DMS153 treated with DMSO at 0.1 percent for 48 hours (cell line): Measurements from ENCODE around the gene SPECC1L.

Experiments used
- DNase-seq: peaks from one replicate; lab custom pipeline; 2025; ENCODE audit not compliant: unreplicated experiment; lab: John Stamatoyannopoulos, UW

The SPECC1L gene

DNA sequence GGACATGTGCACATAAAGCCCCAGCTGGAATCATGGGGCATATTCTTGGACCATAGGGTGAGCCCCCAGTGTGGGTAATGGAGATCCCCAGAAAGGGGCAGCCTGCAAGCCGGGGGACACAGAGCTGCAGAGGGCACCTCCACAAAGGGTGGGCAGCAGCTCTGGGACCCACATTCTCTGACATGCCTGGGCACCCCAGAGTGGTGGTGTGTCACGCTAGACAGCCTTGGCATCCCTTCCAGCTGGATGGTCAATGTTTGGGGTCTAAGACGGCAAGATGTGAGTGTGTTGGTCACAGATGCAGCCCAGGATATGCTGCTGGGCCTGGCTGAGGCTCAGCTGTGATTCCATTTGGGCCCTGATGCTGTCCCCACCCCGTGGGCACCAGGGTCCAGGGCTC lies 166.5 kb downstream of the SPECC1L start:
- no peak for DNase-seq

DNA sequence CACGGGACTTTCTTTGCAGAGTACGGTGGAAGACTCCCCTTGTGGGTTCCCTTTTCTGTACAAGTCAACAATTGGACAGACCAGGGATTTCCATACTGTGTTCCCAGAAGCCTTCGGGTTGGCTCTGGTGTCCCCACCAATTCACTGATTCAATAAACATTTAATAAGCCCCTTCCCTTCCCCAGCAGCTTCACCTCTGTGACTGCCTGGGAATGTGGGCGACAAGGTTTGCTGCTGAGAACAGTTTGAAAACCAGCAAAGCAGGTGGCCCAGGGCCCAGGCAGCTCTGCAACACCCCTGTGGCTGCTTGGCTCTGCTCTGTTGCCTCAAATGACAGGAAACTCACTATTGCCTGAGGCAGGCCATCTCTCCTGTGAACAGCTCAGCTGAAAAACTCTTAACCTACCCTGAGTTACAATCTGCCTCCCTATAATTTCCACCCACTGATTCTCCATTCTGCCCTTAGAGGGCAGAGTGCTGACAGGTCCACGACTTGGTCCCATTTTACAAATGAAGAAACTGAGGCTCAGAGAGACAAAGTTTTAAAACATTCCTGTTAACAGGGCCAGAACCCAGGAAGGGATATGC lies 167.2 kb downstream of the SPECC1L start:
- no peak for DNase-seq

DNA sequence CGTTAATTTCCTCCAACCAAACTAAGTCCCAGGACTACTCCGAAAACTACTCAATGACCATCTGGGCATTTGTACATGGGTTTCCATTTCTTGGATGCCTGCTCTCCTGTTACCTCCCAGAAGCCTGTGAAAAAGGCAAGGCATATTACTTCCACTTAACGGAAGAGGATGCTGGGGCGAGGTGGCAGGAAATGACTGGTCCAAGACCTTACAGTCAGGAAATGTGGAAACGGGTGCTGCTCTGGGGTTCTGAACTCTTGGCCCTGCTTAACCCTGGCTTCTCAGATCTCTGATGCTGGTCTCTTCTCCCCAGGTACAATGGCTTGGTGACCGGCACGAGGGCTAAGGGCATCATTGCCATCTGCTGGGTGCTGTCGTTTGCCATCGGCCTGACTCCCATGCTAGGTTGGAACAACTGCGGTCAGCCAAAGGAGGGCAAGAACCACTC lies 169.7 kb downstream of the SPECC1L start:
- DNase-seq = no peak

DNA sequence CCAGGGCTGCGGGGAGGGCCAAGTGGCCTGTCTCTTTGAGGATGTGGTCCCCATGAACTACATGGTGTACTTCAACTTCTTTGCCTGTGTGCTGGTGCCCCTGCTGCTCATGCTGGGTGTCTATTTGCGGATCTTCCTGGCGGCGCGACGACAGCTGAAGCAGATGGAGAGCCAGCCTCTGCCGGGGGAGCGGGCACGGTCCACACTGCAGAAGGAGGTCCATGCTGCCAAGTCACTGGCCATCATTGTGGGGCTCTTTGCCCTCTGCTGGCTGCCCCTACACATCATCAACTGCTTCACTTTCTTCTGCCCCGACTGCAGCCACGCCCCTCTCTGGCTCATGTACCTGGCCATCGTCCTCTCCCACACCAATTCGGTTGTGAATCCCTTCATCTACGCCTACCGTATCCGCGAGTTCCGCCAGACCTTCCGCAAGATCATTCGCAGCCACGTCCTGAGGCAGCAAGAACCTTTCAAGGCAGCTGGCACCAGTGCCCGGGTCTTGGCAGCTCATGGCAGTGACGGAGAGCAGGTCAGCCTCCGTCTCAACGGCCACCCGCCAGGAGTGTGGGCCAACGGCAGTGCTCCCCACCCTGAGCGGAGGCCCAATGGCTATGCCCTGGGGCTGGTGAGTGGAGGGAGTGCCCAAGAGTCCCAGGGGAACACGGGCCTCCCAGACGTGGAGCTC lies 170.2 kb downstream of the SPECC1L start:
- DNase-seq = no peak

DNA sequence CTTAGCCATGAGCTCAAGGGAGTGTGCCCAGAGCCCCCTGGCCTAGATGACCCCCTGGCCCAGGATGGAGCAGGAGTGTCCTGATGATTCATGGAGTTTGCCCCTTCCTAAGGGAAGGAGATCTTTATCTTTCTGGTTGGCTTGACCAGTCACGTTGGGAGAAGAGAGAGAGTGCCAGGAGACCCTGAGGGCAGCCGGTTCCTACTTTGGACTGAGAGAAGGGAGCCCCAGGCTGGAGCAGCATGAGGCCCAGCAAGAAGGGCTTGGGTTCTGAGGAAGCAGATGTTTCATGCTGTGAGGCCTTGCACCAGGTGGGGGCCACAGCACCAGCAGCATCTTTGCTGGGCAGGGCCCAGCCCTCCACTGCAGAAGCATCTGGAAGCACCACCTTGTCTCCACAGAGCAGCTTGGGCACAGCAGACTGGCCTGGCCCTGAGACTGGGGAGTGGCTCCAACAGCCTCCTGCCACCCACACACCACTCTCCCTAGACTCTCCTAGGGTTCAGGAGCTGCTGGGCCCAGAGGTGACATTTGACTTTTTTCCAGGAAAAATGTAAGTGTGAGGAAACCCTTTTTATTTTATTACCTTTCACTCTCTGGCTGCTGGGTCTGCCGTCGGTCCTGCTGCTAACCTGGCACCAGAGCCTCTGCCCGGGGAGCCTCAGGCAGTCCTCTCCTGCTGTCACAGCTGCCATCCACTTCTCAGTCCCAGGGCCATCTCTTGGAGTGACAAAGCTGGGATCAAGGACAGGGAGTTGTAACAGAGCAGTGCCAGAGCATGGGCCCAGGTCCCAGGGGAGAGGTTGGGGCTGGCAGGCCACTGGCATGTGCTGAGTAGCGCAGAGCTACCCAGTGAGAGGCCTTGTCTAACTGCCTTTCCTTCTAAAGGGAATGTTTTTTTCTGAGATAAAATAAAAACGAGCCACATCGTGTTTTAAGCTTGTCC lies 171.0 kb downstream of the SPECC1L start:
- DNase-seq = no peak

DNA sequence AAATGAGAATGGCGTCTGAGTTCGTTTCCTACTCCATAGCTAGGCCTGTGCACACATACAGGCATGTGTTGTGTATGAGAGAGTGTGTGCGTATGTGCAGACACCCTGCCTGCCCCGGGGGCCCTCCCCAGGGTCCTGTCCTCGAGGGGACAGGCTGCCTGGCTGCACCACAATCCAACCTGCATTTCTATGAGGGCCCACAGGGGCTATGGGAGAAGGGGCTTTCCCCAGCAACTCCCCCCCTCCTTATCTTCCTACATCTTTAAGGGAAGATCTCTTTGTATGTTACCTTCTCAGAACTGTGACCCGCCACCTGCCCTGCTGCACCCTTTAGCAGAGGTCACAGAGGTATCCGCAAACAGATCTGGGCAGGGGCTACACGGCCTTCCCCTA lies 171.7 kb downstream of the SPECC1L start:
- DNase-seq = no peak

DNA sequence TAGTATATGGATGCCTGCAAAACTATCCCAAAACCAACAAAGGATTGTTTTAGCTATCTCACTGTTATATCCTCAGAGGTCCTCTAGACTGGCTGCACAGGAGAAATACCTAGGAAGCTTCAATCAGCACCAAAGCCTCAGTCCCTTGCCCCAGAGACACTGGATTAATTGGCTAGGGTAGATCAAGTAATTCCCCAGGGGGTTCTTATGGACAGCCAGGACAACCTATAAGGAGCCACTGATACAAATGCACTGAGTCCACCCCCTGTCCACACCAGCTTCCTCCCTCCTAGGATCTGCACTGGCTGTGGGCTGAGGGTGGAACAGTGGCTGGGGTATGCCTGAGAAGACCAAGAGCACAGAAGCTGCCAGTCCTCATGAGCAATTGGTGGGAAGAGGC lies 173.0 kb downstream of the SPECC1L start:
- no peak for DNase-seq

DNA sequence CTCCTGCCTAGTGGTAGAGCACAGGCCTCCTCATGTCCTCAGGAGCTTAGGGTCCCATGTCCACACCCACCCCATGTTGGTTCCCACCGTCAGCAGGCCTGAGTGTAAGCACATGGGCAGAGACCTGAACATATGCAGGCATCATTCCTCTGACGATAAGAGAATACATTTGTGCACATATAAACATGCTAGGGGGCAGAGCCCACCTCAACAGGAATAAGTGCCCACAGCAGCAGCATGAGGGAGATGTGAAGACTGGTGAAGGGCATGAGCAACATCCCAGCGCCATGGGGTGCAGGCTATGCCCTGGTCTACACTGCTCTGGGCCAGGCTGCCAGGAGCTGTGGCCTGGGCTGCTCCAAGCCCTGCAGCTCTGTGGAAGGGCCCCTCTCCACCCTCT lies 173.6 kb downstream of the SPECC1L start:
- no peak for DNase-seq

DNA sequence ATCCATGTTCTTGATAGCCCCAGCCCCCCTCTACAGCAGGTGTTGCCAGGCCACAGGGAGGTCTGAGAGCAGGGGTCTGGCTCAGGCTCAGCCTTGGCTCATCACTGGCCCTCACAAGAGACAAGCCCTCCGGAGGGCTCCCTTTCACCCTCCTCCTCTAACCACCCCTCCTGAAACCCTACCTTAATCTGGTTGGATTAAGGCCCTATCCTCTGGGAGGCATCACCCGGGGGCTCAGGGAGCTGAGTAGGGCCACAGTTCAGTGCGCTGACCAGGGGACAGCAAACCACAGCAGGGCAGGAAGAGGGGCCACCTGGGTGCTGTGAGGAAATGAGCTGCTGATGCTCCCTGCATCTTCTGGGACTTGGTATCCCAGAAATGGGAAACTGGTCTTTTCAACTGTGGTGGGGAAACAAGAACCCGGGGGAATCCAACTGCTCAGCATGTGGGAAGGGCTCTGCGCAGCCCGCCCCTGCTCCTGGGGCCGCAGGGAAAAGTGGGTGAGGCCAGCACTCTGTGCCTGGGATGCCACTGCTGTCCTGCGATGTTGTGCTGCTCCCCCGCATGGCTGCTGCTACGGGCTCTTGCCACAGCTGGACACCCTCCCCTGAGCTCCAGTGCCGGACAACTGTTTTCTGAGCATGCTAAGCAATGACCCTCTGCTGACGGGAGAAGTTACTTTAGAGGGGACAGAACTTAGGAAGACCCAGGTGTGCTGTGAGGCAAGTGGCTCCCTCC lies 174.3 kb downstream of the SPECC1L start:
- no peak for DNase-seq

DNA sequence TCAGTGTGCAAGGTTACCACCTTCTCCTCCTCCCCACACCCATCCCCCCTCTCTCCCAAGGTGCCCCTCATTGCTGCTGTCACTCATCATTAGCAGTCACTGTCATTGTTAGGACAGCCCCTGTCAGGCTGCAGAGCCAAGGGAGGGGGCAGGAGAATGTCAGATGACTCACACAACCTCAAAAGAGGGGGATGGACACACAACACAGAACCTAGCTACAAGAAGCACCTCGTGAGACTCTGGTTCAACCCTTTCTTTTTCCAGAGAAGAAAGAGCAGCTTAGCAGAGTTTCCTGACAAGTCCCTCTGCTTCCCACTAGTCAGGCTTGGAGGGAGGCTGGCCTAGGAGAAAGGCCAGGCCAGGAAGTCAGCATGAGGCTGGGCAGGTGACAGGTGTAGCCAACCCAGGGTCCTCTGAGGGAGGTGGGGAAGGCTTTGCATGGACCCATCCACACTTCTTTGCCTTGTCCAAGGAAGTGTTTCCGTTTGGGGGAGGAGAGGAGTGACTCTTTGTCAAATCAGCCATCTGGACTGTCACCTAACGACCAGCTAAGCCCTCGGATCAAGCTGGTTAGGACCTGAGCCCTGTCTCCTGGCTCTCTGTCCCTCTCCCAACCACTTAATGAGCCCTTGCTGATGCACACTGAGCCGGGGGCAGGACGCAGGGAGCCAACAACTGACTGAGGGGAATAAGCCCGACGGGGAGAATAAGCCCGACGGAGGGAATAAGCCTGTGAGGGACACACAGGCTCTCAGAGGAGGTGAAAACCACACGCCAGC lies 175.0 kb downstream of the SPECC1L start:
- no peak for DNase-seq

DNA sequence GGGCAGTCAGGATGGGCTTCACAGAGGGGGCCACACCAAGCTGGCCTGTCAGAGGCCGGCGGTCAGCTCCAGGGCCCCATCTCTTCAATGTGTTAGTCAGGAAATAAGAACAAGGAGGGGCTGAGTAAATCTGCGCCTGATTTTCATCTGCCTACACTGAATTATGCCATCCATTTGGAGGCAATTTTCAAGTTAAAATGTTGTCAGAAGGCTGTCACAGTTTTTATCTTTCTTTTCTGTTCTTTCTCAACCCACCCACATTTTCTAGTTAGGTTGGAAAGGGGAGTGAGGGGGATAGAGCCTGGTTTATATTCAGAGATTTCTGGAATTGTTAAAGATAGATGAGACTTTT lies 175.6 kb downstream of the SPECC1L start:
- DNase-seq = no peak

DNA sequence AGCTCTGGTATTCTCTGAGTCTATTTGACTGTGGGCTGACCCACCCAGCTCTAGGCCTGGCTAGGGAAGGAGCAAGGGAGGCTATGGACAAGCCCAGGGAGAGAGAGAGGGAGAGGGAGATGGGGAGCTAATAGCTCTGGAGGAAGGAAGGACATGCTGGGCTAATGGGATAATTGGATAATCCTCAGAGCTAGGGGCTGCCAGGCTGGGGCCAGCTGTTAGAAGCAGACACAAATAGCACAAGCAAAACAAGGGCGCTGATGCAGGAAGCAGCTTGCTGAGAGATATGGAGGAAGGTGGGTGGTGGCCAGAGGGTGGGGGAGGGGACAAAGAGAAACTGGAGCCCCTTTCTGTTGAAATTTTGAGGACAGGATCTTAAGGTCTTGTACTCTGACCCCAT lies 180.0 kb downstream of the SPECC1L start:
- DNase-seq = no peak

DNA sequence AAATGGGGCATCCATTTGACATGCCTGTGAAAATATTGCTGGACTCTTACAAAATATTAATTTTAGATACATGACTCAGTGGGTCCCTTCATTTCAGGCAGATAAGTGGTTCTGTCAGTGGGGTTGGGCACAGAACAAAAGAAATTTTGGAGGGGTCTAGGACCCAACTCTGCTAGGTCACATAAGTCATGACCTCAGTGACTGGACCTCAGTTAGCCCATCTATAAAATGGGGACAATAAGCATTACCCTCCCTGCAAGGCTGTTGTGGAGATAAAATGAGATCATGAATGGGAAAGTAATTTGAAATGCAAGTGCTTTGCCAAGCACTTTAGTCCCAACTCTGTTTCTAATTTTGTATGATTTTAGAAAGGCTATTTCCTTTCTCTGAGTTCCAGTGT lies 180.5 kb downstream of the SPECC1L start:
- DNase-seq = no peak

DNA sequence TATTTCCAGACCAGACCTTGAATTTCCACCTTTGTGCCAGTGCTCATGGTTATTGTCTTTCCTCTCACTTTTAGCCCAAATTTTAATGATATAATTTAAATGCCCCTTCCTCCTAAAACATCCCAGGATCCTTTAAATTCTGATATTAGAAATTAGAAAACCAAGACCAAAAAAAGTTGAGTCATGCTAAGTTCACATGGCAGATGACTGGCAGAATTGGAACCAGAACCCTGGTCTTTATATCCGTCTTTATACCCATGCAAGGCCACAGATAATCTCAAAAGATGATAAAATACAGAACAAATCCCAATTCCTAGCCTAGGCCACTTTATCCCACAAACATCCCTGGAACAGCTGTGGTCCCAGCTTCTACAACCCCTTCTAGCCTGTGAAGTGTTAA lies 183.2 kb downstream of the SPECC1L start:
- no peak for DNase-seq

DNA sequence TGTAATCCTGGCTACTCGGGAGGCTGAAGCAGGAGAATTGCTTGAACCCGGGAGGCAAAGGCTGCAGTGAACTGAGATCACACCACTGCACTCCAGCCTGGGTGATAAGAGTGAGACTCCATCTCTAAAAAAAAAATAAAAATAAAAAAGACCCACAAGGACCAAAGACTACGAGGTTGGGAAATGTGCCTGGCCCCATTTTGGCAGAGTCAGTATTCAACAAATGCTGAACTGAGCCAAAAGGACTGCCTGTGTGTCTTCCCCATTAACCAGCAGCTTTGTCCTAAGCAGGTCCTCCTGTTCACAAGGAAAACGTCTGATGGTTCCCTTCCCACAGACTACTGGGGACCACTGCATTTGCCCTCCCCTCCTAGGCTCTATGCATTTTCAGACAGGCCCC lies 184.4 kb downstream of the SPECC1L start:
- no peak for DNase-seq

DNA sequence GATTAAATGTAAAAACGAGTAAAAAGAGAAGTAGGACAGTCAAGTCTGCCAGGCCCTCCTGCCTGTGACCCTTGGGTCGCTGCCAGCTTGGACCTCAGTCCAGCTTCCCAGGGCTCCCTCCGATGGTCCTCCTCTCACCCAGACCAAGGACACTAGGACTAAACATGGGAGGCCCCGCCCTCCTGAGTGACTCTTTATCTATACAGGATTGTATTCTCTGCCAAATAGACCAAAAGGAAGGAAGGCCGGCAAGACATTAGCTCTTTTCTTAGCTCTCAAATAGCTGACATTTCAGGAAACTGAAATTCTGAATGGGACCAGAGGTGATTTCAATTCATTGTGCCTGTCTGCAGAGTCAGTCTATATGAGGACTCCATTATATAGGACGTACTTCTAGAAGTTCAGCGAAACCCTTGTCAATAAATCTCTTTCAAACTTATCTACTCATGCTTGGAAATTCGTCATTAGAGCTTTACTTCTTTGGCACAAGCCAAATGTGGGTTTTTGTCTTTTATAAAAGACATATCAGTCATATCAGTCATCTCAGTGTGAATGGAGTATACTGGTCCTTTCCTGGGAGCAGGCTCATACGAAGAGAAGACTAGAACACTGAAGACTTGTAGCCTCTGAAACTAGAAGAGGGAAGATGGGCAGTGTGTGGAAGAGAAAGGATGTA lies 185.3 kb downstream of the SPECC1L start:
- no peak for DNase-seq

DNA sequence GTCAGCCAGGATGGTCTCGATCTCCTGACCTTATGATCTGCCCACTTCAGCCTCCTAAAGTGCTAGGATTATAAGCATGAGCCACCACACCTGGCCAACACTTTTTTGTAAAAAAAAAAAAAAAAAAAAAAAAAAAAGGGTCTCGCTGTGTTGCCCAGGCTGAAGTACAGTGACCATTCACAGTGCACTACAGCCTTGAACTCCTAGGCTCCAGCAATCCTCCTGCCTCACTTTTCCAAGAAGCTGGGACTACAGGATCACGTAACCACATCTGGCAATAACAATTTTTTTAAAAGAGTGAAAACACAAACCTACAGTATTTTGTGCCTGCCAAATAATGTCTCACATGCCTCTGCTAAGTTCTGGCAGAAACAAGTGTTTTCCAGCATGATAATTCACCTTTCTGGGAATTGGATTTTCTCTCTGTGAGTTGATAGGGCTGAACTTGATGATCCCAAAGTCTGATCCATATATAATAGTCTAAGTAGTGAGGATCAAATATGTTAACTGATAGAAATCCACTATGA lies 187.3 kb downstream of the SPECC1L start:
- DNase-seq = no peak

DNA sequence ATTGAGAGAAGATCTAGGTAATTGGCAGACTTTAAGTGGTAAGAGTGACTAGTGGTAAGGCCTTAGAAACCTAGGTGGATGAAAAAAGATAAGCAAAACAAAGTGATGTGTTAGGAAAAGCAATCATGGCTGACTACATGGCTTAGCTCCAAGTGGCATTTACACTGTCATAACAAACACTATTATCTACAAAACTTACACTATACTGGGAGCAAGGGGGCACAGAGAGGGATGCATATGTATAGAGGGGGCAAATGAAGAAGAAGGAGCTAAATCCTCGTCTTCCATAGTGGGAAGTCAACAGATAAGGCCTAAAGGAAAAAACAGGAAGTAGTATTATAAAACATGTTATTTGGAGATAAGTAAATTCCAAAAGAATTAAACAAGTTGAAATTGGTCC lies 189.3 kb downstream of the SPECC1L start:
- DNase-seq = no peak

DNA sequence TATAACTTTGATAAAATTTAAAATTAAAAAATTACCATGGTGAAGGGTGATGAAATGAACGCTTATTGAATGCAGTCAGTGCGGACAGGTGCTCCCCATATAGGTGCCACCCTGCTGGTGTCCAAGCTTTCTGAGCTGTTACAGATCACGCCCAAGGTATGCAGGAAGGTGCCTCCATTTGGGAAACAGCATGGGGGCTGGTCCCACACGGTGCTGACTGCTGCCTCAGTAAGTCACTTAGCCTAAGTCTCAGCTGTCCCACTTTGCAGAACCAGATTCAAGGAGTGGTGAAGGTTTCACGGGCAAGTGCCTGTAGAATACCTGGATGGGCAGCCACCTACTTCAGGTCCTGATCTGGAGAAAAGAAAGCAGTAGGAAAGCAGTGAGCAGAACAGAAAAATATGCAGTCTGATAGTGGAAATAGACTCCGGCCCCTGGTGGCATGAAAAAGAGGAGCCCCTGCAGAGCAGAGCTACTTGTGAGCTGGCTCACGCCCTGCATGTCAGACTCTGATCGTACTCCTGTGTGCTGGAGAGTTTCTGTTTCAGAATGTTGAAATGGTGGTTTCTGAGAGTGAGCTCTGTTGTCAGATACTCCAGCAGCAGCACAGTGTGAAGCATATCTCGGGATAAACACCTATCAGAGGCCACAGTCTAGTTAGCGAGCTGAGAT lies 189.9 kb downstream of the SPECC1L start:
- DNase-seq = no peak
